Ovary (tissue), 10 donors: ENCODE data around the gene NRL. TPM values are rescaled to one million over a fixed set of nuclear protein-coding genes. Genes with fewer than 3 reads are reported as not detected.
A peak's percentile ranks its signal among the peaks of the same experiment; 100 is the strongest.

Experiments used
- DNase-seq, 5 donors: peaks; one replicate each; pipeline ENCODE4 v3.0.0-alpha.2; 2019 to 2020
- H3K27ac ChIP-seq, 2 donors: fragments of 200-600 bp; one replicate each; pipeline versions ENCODE4 v1.5.1 to v1.8.0; 2019 to 2022
- H3K27me3 ChIP-seq: fragments of 200-600 bp; one replicate; pipeline ENCODE4 v1.8.0; 2022
- H3K36me3 ChIP-seq: fragments of 200-600 bp; sonication (generic); one replicate; pipeline ENCODE4 v1.5.1; 2019
- H3K4me1 ChIP-seq: one replicate; pipeline ENCODE4 v1.8.1; 2013; ENCODE audit warnings: mild to moderate bottlenecking, moderate library complexity; ENCODE audit not compliant: insufficient read depth
- H3K4me3 ChIP-seq: fragments of 200-600 bp; sonication (generic); one replicate; pipeline ENCODE4 v1.5.1; 2017
- H3K9me3 ChIP-seq, 2 donors: fragments of 200-600 bp in 1 of 2; sonication (generic) in 1 of 2; one replicate each; pipeline versions ENCODE4 v1.5.1 to v1.8.1; 2013 to 2019; ENCODE audit warnings: mild to moderate bottlenecking in 1 of 2, moderate library complexity in 1 of 2
- EP300 ChIP-seq: sonication (generic); formaldehyde crosslinking; IDR thresholded peaks from one replicate; pipeline ENCODE4 v1.6.1; 2017; ENCODE audit warnings: antibody characterized with exemption
- POLR2A ChIP-seq: fragments of 450-650 bp; IDR thresholded peaks from one replicate; pipeline ENCODE4 v1.6.1; 2017; ENCODE audit warnings: antibody characterized with exemption, mild to moderate bottlenecking, moderate library complexity
- WGBS, 3 donors: extraction: QIAGEN DNeasy Blood & Tissue Kit in 1 of 3; methylation state at CpG; one replicate each; pipeline versions ENCODE4 v1.1.5 to v1.1.7; 2013 to 2017; 5-methylcytosine and 5-hydroxymethylcytosine counted together
- intact Hi-C, 4 donors: fragments of 100-400 bp; cut with DNase I; formaldehyde crosslinking; loops; one replicate each; pipeline versions ENCODE4 v1.11.0 to v1.15.1; 2022 to 2023
- long read RNA-seq, 3 donors: library from polyadenylated mRNA in 2 of 3; unstranded in 2 of 3; transcript quantifications; one replicate each; pipeline ENCODE4 v2.0.0 and lab custom pipeline, GENCODE V29; 2021 to 2026
- polyA plus RNA-seq, 2 donors: library from polyadenylated mRNA; stranded (reverse); fragments of 200-250 nt in 1 of 2; fragments of 350-450 nt in 1 of 2; fragmentation: Illumina TruSeq in 1 of 2; extraction: RNeasy Lipid Tissue Mini Kit (QIAGEN cat#74804) in 1 of 2; gene quantifications; one replicate each; pipeline ENCODE4 v1.2.3, GENCODE V29; 2013 to 2014
- total RNA-seq, 7 donors: library from RNA; depleted of rRNA in 2 of 7; stranded (reverse); fragments of >200 nt in 2 of 7; fragmentation: NEBNext Ultra II Directional in 3 of 7; extraction: Animal tissue kit (Norgen Biotek cat#: 25700) in 3 of 7; gene quantifications; one replicate each; pipeline versions ENCODE4 v1.1.0 to v1.2.4, GENCODE V29; 2016 to 2023
- TF ChIP-seq, protein P1 (sequence below), 3 donors: fragments of 450-650 bp in 2 of 3; fragments of 200-600 bp in 1 of 3; IDR thresholded peaks; one replicate each; pipeline versions ENCODE4 v1.5.1 to v1.8.0; 2016 to 2022; ENCODE audit warnings: antibody characterized with exemption in 3 of 3, mild to moderate bottlenecking in 1 of 3
- donor health status: DM: no; HTN: no; CAD: no; lungs with moderate emphysema.
- donor health status: DM: no; HTN: no; CAD: no.
- donor health status: Bipolar disorder and iron deficiency.
- donor health status: DM: yes; HTN: yes; CAD: no.
- donor health status: DM: no; HTN: no; CAD: no.
- donor health status: DM: yes; HTN: yes; CAD: no.

The NRL gene
- total RNA-seq (1 to 10 TPM; 1.0 to 4.1 (median 2.8) TPM), polyA plus RNA-seq (1 to 10 TPM in 1 of 2 donors, under 1 TPM in 1; 0.78 to 2.8 TPM)
- long read RNA-seq, donor 1, partial matches to known transcripts, result 0 of 4 reads
- long read RNA-seq, donor 1, other reads (novel, unspliced or antisense), result 4 of 4 reads
- long read RNA-seq, donor 2, partial matches to known transcripts, result 59 of 59 reads
- long read RNA-seq, donor 2, other reads (novel, unspliced or antisense), result 0 of 59 reads
- long read RNA-seq, donor 3, partial matches to known transcripts, result 0 of 3 reads
- long read RNA-seq, donor 3, other reads (novel, unspliced or antisense), result 3 of 3 reads

DNA sequence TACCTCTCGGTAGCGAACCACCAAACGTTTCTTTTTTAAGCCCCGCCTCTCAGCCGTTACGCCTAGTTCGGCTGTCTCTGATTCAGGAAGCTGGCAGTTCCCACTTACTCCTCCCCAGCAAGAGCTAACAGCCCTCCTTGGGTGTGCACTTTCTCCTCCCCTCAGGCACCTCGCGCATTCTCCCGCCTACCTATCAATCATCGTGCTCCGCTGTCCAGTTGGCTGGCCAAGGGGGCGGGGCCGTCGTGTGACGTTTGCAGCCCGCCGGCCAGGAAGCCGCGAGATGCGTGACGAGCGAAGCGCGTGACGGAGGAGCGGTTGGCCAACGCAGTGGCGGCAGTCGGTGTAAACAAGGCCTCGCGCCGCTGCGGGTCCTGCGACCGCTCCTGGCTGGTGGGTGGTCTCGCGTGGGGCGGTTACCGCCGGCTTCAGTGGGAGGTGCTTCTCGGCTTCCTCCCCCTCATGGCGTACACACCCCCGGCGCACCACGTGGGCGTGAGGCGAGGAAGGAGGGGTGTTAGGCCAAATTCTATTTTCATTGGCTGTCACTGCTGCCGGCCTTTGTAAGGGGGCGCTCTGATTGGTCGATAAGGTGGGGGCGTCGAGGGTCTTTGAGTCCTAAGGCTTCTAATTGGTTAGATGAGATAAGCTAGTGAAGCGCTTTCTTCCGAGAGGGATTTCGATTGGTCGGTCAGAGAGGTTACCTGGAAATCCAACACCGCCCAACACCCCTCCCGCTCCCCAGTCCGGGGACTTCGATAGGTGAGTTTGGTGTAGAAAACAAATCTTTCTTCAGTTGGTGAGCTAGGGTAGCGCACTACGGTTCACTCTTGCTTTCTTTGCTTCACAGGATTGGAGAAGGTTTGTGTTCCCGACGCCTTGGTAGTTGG lies at the start of gene NRL, which contains the start of gene DCAF11:
Gene NRL, minus strand, starts transcription at position 418 of the 890 bp plus-strand sequence. CDS start 32,101 bp downstream, outside the sequence.
Gene DCAF11, plus strand, starts transcription at position 246 of the 890 bp plus-strand sequence. CDS start 818 bp downstream, outside the sequence.
- peak; percentile 98 to 99 (median 99) for DNase-seq

DNA sequence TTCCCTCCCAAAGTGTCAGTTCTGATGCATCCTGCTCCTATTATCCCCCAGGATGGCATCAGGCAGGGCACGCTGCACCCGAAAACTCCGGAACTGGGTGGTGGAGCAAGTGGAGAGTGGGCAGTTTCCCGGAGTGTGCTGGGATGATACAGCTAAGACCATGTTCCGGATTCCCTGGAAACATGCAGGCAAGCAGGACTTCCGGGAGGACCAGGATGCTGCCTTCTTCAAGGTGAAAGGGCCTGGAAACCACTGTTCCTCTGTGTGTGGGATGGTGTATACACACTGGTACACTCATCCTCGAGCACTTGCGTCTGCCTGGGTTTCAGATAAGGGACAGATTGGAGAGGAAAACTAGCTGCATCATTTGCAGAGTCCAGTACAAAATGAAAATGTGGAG lies 47.3 kb upstream of the NRL start:
- peaks cover 8% of the 10 kb centered on the region for H3K4me1 ChIP-seq
- 2 to 9% (median 3%) methylated on average over 8 of the region's 8 CpGs for WGBS, 3 donors

More for the DNA sequence above, at the start of gene NRL, which contains the start of gene DCAF11:
- peak within 1 kb of the TSS; percentile 84 for H3K4me3 ChIP-seq
- WGBS, 3 donors, result 0% methylated on average over 65 of the region's 65 CpGs
- H3K27me3 ChIP-seq, result no peaks in the 10 kb centered on the region
- peak within 1 kb of the TSS; percentile 97 to 100 for H3K27ac ChIP-seq
- H3K36me3 ChIP-seq, result peaks cover 8% of the 10 kb centered on the region
- peaks cover 6% of the 10 kb centered on the region for H3K4me1 ChIP-seq
- intact Hi-C loops, result loop anchor here in 1 of 4 donors (2.0 kb wide), 1 partner anchor 26 kb away; the partner anchor contains the start of gene EMC9
- TF ChIP-seq, protein P1, sequence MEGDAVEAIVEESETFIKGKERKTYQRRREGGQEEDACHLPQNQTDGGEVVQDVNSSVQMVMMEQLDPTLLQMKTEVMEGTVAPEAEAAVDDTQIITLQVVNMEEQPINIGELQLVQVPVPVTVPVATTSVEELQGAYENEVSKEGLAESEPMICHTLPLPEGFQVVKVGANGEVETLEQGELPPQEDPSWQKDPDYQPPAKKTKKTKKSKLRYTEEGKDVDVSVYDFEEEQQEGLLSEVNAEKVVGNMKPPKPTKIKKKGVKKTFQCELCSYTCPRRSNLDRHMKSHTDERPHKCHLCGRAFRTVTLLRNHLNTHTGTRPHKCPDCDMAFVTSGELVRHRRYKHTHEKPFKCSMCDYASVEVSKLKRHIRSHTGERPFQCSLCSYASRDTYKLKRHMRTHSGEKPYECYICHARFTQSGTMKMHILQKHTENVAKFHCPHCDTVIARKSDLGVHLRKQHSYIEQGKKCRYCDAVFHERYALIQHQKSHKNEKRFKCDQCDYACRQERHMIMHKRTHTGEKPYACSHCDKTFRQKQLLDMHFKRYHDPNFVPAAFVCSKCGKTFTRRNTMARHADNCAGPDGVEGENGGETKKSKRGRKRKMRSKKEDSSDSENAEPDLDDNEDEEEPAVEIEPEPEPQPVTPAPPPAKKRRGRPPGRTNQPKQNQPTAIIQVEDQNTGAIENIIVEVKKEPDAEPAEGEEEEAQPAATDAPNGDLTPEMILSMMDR (IDR thresholded peaks at IDR 0.05), result no peak
- TF ChIP-seq POLR2A (peak; percentile 74), EP300 (peak; percentile 98)
- H3K9me3 ChIP-seq, result no peaks in the 10 kb centered on the region

DNA sequence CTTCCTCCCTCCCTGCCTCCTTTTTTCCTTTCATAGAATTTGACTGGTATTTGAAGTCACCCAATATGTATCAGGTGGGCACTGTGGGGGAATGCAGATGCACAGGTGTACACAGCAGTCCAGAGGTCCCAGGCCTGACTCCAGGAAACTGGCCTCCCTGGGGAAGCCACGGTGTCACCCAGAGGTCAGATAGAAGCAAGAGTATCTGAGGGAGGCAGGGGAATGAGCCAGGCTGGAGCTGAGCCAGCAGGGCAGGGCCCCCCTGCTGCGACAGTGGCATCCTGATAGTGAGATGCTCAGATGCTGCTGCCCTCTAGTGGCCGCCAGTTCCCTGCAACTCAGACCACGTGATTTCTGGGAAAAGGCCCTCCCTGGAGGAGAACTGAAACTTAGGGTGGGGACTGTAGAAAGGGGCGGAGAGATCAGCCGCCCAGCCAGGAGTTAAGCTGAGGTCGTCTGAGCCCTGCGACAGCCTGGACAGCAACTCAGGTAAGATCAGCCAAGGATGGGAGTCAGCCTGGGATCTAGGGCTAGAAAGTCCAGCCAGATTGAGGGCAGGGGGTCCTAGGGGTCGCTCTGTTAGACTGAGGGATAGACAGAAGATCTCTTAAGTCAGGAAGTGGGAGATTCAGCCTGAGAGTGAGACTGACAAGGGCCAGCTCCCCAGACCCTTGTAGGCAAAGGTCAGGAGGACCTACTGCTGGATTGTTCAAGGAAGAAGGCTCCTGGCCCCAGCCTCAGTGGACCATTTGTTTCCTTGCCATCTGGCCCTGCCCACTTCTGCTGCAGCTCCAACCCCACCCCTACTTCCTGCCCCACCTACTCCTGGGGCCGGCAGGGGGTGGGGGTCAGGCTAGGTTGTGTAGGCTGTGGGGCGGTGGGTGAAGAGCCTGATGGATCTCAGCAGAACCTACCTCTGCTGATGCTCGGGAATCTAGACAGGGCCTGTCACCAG lies 46.4 kb upstream of the NRL start, which contains the start of gene IRF9:
Gene IRF9, plus strand, starts transcription at position 416 of the 955 bp plus-strand sequence. CDS start 880 bp downstream, outside the sequence.
- Histone ChIP-seq H3K9me3 (no peaks in the 10 kb centered on the region), H3K27ac (peak within 1 kb of the TSS; percentile 71 to 84), H3K36me3 (no peaks in the 10 kb centered on the region), H3K4me1 (peaks cover 8% of the 10 kb centered on the region), H3K4me3 (peak within 1 kb of the TSS; percentile 84), H3K27me3 (no peaks in the 10 kb centered on the region)
- WGBS, 3 donors, result 0 to 2% (median 0%) methylated on average over 12 of the region's 12 CpGs
- intact Hi-C loops, result loop anchor here in 1 of 4 donors (5.0 kb wide), 1 partner anchor 104 kb away; no protein-coding TSS in a partner anchor
- DNase-seq, result peak; percentile 93 to 96 (median 96)
- TF ChIP-seq, protein P1 (IDR thresholded peaks at IDR 0.05), result peak; percentile 96 to 99 (median 97)
- TF ChIP-seq POLR2A (peak; percentile 51), EP300 (peak; percentile 73)

More for the DNA sequence above, 47.3 kb upstream of the NRL start:
- no peaks in the 10 kb centered on the region for H3K27me3 ChIP-seq
- no peaks in the 10 kb centered on the region for H3K36me3 ChIP-seq
- intact Hi-C loops, result loop anchor here in 1 of 4 donors (5.0 kb wide), 1 partner anchor 105 kb away; no protein-coding TSS in a partner anchor
- TF ChIP-seq, protein P1 (IDR thresholded peaks at IDR 0.05), result no peak
- TF ChIP-seq EP300 (no peak), POLR2A (no peak)
- peak overlapping the region; percentile 84 for H3K4me3 ChIP-seq
- peak in 1 of 5 donors; percentile 42 for DNase-seq
- H3K27ac ChIP-seq, result peak overlapping the region; percentile 71 to 84
- no peaks in the 10 kb centered on the region for H3K9me3 ChIP-seq
